Endometrial microvascular endothelial cells (primary cell): ENCODE measurements around the gene BATF. TPM values are rescaled to one million over a fixed set of nuclear protein-coding genes. Genes with fewer than 3 reads are reported as not detected.

Experiments used
- in situ Hi-C: cut with HindIII; loops from 2 replicates; pipeline ENCODE4 v1.10.0; 2017; ENCODE audit warnings: low sequenced_read_pairs, low pct_unique_long_range_greater_than_20kb; ENCODE audit errors: inconsistent ontology term
- total RNA-seq: library from RNA; depleted of rRNA; stranded (reverse); fragments of >200 nt; gene quantifications from one replicate; pipeline ENCODE4 v1.2.3, GENCODE V29; 2015; ENCODE audit errors: inconsistent ontology term

The BATF gene
- total RNA-seq, 1 donor from 2014 or later, result not detected

DNA sequence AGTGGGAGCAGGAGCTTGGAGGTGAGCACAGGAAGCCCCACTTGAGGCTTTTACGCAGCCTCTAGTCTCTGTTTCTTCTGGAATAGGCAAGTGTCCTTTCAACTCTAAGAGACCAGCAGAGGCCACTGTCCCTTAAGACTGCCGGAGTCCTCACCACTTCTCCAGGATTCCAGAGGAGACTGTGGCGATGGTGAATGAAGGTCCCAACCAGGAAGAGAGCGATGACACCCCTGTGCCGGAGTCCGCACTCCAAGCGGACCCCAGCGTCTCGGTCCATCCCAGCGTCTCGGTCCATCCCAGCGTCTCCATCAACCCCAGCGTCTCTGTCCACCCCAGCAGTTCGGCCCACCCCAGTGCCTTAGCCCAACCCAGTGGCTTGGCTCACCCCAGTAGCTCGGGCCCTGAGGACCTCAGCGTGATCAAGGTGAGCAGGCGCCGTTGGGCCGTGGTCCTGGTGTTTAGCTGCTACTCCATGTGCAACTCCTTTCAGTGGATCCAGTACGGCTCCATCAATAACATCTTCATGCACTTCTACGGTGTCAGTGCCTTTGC lies 56.6 kb downstream of the BATF start:
- in situ Hi-C loops, result no loop called here

- in situ Hi-C loops, result no loop called here
These were observed 57.1 kb downstream of the BATF start for GRCh38 chr14:75579338-75579864.

GRCh38 chr14:75579882-75580281 lies 57.6 kb downstream of the BATF start:
- in situ Hi-C loops, result no loop called here

DNA sequence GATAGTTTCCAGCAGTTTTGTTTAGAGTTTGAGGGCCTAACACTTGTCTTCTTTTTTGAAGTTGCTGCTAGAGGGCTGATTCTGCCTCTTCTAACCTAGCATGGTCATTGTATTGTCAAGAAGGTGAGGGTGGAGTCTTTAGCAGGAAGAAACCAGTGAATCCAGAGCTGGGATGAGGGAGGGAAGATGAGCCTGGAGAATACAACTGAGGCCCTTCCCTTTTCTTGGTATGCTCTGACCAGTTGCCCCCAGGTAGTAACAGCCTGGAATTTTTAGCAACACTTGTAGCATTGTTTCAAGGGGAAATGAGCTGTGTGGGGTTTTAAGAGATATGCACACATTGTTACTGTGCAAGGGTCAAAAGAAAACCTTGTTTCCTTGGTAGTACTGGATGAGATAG lies 65.1 kb downstream of the BATF start:
- in situ Hi-C loops, result no loop called here

- in situ Hi-C loops, result no loop called here
These were observed 67.7 kb downstream of the BATF start for GRCh38 chr14:75589931-75590330.

- in situ Hi-C loops, result no loop called here
These were observed 69.2 kb downstream of the BATF start for GRCh38 chr14:75591331-75591946.

DNA sequence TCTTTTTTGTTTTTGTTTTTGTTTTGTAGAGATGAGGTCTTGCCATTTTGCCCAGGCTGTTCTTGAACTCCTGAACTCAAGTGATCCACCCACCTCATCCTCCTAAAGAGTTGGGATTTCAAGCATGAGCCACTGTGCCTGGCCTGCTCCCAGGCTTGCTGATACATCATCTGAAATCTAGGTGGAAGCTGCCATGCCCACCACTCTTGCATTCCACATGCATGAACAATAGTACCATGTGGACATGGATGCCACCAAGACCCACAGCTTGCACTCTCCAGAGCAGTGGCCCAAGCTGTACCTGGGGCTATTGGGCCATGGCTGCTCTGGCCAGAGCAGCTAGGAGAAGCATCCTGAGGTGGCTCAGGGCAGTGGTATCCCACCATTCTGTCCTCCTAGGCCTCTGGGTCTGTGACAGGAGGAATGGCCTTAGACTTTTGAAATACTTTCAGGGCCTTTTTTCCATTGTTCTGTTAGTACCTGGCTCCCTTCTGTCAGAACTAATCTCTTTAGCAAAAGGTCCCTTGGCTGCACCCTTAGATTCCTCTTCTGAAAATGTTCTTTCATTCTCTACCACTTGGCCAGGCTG lies 69.8 kb downstream of the BATF start:
- in situ Hi-C loops, result no loop called here

- in situ Hi-C loops, result no loop called here
These were observed 73.0 kb downstream of the BATF start for GRCh38 chr14:75595226-75595625.

Other genes with a start within 250 kb of the BATF start
- gene FOS, start 243.6 kb upstream of the BATF start, total RNA-seq, result 16.9 TPM
- gene JDP2, start 94.4 kb upstream of the BATF start, total RNA-seq, result 2.0 TPM
- gene FLVCR2, start 56.2 kb downstream of the BATF start, total RNA-seq, result 3.1 TPM
- 12.4 TPM for gene ERG28, start 138.4 kb downstream of the BATF start, total RNA-seq
- 53.8 TPM for gene TTLL5, start 138.8 kb downstream of the BATF start, total RNA-seq